HG02759 (cell line): ENCODE data around the gene KCNJ16.
A peak's percentile ranks its signal among the peaks of the same experiment; 100 is the strongest.

Source experiments
- ATAC-seq: cut with Tn5 transposase; IDR thresholded peaks from one replicate; pipeline ENCODE4 v1.9.1; 2021; ENCODE audit warnings: mild to moderate bottlenecking, moderate library complexity; ENCODE audit not compliant: unreplicated experiment

KCNJ16 gene

DNA sequence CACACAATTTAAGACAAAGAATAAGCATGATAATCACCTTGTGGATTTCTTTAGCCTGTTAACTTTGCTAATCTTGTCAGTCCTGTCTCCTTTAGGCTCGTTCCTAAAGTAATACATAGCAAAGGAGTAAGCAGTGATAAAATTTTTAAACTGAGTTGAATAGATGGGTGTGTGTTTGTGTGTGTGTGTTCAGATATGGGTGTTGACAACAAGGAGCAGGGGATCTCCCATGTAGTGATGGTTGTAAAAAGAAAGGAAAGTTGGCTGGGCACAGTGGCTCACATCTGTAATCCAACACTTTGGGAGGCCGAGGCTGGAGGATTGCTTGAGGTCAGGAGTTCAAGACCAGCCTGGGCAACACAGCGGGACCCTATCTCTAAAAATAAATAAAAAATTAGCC lies 49.7 kb downstream of the KCNJ16 start:
- ATAC-seq: no peak

DNA sequence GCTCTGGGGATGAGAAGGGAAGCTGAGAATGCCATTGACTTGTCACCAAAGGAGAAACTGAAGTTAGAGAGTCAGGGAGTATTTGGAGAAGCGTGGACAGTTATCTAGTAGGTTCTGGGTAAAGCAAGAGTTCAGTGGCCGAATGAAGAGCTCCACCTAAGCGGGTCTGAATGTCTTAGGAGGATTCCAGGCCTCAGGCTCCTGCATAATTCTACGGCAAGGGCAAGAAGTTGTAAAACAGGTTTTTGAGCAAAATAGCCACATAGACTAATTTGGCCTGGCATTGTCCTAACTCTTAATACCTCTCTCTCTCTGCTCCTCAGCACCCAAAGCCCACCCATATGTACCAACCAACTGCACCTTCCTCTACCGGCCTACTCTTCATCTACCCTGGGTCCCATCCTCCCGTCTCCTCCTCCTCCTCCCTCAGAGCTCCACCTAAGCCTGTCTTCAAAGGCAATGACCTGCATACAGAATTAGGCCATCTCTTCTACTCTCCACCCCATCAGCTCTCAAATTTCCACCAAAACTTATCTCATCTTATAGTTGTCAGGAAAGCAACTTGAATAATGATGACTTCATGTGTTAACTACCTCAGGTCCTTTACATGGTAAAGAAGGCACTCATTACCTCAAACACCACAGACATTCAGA lies 52.3 kb downstream of the KCNJ16 start:
- no peak for ATAC-seq

DNA sequence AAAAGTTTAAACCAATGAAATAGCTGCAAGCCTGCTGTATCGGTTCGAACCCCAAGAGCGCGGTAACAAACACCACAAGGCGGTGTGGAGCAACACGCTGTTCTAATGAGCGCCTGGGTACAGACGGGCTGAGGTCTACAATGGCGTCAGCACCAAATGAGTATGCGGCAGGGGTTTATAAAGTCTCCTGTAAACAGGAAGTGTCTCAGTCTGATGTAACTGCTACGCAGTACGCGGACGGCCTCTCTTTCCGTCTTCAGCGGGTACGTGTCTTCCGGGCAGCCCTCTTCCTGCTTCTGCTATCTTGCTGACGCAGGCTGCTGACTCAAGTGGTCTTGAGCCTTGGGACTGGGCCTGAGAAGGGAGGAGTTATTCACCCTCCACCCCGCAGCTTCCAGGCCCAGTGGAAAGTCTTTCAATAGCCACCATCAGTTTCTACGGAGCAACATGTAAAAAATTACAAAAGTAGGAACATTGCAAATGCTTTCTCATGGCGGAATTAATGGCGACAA lies 53.8 kb downstream of the KCNJ16 start:
- no peak for ATAC-seq

DNA sequence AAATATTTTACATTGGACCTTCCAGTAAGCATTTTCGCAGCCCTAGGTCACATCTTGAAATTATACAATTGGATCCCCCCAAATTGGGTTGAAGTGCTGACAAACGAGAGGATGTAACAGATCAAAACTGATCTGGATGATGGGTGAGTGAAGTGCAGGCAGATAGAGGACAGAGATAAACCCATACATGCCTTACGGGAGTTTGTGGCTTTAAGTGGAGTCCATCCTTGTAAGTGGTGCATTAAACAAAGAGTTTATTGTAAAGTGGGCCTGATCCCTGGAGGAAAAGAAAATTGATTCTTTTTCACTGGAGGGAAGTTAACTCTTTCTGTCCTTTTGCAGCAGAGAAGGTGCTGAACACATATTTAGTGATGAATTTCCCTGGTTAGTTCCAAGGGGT lies 55.3 kb downstream of the KCNJ16 start:
- ATAC-seq: no peak

DNA sequence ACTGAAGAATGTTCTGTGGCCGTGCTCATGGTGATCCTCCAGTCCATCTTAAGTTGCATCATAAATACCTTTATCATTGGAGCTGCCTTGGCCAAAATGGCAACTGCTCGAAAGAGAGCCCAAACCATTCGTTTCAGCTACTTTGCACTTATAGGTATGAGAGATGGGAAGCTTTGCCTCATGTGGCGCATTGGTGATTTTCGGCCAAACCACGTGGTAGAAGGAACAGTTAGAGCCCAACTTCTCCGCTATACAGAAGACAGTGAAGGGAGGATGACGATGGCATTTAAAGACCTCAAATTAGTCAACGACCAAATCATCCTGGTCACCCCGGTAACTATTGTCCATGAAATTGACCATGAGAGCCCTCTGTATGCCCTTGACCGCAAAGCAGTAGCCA lies 57.5 kb downstream of the KCNJ16 start:
- no peak for ATAC-seq

DNA sequence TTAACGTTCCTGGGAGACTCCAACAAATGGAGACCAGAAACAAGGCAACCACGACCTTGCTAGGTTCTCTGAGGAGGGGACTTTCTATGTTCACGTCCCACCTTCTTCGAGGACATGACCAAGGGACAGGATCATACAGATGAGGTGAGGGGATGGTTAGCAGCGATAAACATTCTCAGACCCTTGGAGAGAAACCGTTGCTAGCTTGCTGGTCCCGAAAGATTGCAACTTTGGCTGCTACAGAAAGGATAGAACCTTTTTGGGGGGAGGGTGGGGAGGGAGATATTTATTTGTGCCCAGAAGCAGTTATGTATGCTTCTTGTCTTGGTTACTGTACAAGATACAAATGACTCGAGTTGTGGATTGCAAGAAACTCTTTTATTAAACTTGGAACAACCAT lies 59.0 kb downstream of the KCNJ16 start:
- ATAC-seq: no peak

DNA sequence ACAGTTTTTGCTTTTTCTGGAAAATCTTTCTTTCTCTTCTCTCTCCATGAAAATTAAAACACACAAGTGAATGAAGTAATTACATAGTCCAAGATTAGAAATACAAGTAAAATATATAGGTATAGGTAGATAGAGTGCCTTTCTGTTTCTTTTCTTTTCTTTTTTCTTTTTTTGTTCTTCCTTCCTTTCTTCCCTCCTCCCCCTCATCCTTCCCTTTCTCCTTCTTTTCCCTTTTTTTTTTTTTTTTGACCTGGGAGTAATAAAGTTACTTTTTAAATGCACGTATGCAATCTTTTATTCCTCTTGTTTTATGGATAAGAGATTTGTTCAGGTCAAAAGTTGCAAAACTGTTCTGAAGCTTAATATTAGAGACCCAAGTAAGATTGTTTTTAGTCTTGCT lies 59.8 kb downstream of the KCNJ16 start:
- ATAC-seq: no peak

DNA sequence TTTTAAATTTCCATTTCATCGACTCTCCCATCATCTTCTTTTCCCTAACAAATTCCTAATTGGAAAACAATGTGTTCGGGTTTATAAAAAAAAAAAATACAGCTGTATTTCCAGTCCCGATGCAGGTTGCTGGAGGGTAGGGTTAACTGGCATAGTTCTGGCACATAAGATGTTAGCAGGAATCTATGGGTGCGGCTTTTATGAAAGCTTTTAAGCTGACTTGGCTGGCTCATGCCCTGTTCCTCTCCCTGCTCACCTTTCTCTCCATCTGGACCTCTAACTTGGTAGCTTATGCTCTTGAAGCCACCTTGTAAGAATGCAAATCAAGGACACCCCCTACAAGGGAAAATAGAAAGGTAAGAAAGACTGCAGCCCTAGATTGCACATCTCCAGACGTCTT lies 61.1 kb downstream of the KCNJ16 start:
- ATAC-seq: no peak

DNA sequence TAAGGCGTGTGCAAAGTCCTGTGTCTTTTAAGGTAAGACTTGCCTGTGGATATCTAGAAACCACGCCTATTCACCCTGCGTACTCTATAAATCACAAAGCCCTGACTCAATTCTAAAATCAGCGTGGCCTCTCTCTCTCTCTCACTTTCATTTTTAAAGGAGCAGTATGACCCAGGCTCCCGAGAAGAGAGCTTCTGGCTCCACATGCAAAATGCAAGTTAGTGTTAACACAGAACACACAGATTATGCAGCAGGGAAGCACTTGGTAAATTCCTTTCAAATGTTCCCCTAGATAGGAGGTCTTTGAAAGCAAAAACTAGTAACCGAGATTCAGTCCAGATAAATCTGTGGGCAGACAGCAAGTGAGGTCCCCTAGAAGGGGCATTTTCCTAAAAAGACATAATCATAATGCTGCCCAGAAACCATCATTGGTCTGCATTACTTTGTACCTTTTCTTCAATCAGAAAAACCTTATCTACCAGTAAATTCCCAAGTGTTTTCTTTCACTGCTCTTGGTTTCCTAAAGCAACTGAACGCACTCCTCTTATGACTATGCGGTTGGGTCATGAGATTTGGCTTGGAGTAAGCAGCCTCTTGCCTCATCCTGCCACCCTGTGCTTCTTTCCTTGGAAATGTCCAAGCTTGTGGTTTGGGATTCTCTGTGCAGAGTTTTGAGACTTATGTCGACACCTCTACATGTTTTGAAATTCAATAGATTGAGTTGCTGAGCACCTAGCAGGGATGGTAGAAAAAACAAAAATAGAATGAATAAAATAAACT lies 62.6 kb downstream of the KCNJ16 start:
- ATAC-seq: peak; percentile 99

DNA sequence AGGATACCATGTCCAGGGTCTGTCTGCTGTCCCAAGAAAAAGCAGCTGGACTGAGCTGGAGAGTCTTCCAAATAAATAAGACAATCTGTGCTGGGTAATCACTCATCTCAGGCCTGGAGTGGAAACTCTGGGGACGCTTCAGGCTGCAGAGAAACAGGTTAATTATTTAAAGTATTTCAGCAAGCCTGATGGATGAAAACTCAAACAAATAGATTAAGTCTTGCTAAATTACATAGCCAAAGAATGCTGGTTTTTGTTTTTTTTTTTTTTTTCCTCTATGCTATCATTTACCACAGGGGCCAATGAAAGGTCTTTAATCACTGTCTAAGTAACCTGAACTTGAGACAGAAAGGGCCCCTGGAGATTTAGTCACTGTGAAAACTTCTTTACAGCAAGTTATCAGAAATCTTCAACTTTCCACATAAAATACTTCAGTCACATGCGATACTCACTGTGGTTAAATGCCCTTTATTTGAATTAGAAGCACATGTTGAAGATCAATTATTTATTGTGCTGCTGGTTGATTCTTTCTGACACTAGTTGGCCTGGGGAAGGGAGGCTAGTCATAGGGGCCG lies 63.4 kb downstream of the KCNJ16 start:
- no peak for ATAC-seq

DNA sequence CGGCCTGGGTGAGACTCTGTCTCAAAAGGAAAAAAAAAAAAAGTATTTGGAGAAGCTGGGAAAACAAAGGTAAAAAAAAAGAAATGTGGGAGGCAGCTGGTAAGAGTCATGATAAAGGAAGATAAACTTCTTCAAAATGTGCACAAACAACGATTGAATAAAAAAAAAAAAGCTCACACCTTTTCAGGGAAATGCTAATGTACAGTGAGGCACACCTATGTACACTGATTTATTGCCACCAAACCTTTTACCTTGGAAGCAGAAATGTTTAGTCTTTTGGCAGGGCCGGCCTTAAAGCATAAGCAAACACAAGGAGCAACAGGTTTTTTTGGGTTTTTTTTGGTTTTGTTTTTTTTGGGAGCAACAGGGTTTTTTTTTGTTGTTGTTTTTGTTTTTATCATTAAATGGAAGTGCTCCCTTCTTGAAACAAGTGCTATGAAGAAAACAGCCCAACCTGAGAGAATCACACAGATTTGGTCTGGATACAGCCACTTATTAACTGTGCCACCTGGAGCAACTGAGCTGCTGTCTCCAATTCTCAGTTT lies 64.5 kb downstream of the KCNJ16 start:
- no peak for ATAC-seq

DNA sequence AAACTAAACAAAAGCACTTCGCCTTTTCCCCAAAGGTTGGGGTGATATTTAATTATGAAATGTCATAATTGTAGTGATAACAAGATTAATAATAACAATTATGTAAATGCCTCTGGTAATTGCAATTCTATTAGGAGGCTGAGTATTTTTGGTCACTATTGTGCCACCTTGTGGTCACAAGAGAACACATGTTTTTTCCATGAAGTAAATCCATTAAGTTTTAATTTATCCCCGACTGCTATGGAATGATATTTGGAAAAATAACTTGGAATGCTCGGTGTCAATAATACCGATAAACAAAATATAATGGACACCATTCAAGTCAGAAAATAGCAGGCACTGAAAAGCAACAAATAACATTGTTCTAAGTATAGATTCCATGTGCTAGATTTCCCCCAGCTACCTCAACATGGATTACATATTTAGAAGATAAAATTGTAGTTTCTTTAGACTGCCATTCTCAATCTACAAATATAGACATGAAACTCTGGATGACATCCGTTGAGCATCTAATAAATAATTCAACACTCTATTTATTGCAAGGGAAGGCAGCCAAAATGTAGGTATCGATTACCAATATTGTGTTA lies 69.3 kb downstream of the KCNJ16 start:
- no peak for ATAC-seq

DNA sequence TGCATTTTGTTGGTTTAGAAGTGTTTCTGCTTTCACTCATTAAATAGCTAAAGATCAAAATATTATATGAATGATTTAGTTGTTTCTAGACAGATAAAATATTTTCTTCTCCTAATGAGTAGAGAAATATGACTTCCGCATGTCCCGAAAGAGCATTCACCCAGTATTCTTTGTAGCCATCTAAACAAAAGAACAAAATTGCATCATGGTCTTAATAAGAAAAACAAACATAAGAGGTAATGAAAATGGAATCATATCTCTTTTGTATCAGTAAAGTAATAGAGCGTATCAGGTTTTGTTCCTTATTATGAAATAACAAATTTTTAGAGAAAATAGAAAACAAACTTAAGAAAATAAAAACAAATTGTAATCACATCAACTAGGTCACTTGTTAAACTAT lies 78.2 kb downstream of the KCNJ16 start:
- ATAC-seq: no peak

DNA sequence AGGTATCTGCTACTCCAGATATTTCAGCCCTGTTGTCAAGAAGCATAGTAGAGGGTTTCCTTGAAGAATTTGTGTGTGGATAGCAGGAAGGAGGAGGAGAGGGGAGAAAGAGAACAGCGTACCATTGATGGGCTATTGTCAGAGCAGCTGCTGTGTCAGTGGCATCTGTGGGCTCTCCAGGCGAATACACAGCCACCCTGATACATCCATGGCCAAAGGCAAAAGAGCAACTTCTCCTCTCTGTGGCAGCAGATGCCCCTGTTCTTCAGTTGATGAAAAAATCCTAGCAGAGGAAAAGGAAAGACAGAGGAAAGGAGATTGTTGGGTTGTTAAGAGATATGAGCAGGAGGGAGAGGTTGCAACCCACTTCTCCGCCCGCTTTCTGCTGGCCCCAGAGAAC lies 82.1 kb downstream of the KCNJ16 start:
- ATAC-seq: no peak

DNA sequence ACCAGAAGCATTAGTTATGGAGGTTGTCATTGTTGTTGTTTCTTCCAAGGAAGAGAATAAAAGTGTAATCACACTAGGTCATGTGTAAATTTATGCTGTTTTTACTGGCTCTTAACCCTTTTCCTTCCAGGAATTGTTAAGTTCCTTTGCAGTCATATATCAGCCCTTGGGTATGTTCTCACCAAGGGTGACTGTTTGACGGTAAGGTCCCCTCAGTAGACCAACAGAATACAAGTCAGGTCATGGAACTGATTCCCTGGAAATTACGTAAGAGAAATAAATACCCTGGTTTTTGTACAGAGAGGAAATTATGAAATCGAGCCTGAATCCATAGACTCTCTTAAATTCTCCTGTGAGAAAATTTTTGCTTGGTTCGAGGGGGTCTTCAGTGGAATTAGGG lies 83.2 kb downstream of the KCNJ16 start:
- ATAC-seq: no peak

DNA sequence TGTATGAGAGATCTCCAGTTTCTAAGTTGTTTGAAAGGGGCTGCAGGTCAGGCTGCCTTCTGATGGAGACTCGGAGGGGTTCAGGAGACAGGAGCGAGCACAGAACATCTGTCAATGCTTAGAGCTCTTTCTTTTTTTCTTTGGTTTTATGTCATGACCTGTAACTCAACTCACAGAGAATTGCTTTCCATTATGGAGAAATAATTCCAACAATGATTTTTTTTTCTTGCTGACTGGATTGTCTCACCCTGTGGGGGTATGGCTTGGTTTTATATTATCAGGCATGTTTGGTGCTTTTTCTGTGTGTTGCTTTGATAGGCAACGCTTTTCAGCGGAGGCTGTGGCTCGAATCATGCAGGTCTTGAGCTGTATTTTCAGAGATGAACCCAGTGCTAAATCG lies 83.6 kb downstream of the KCNJ16 start:
- ATAC-seq: no peak

DNA sequence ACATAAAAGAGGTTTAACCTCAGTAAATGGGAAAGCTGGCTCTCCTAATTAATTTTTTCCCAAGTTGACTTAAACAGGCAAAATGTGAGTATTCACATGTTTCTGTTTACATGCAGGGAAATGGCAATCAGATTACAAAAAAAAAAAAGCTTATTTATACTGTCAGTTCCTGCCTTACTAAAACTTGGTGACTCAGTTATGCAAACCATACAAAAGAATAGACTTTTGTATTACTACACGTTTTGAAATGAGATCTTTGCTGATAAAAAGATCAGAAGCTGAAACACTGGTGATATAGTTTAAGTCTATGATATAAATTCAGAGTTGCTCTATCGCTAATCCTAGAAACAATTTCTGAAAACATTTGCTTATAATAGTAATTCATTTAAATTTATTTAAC lies 85.0 kb downstream of the KCNJ16 start:
- no peak for ATAC-seq

DNA sequence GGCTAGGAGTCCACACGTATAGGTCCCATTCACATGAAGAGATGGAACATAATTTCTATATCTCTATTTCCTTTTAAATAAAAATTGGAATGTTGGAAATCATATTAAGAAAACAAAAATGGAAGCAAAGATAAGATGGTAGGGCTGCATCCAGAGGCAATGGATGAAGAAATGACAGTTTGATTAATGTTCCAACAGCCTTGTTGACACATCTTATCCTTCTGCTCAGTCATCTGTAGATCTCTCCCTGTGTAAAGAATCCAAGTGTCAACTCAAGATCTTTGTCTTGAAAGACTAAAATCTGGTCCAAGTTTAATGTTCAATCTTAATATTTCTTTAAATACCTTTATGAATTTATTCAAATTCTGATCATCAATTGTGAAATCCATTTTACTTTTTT lies 86.5 kb downstream of the KCNJ16 start:
- no peak for ATAC-seq

DNA sequence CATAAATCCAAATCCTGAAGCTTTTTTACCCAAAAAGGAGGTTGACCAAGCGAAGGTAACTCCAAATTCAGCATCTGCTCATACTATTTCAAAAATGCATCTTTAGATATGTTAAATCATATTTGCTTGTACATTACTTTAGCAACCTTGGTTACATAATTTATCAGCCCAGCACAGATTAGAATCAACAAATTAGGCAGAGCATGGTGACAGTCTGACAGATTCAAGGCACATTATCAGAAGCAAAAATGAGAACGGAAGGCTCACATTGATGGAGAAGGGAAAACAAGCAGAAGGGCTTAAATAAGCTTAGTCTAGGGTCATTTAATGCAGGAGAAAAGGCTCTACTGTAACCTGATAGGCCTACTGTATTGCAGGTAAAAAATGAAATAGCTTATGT lies 90.4 kb downstream of the KCNJ16 start:
- ATAC-seq: no peak

DNA sequence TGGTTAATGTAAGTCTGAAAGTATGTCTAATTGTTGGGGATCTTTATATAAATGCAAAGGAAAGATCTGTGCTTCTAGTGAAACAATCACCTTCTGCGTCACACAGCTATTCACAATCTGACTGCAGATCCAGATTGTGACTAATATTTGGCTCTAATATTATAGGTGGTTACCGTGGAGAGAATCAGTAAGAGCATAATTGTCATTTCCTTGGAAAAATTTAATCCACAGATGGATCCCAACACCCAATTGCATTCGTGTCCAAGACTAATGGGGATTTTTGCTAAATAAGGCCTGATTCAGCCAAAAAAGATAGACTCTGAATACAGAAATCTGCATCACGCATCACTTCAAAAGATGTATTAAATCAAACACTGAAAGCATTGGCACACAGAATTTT lies 91.6 kb downstream of the KCNJ16 start:
- no peak for ATAC-seq
